Omental fat pad (tissue), 3 donors: ENCODE measurements around the gene LASP1NB.

ENCODE experiments used
- ATAC-seq: fragments of 150-250 bp; one replicate; pipeline ENCODE4 v1.9.1; 2016; ENCODE audit warnings: mild to moderate bottlenecking, moderate library complexity; ENCODE audit not compliant: low FRiP score
- DNase-seq: peaks from one replicate; pipeline ENCODE4 v3.0.0-alpha.2; 2019; ENCODE audit warnings: low spot score
- TF ChIP-seq, protein P1 (sequence below), 3 donors: fragments of 450-650 bp; IDR thresholded peaks; one replicate each; pipeline ENCODE4 v1.5.1; 2016 to 2017; ENCODE audit warnings: antibody characterized with exemption in 3 of 3, mild to moderate bottlenecking in 3 of 3, moderate library complexity in 2 of 3

LASP1NB gene

DNA sequence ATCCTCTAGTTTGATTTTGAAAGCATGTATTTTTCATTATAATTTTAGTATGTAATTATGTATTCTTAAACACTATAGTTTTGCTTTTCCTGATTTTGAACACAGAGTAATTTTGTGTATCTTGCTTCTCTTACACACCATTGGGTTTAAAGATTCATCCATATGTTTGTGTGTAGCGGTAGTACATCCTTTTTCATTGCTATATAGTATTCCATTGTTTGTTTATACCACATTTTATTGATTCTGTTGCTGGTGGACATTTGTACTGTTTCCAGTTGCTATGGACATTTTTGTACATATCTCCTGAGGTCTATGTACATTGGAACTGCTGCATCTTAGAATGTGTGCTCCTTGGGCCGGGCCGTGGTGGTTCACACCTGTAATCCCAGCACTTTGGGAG lies 20.5 kb upstream of the LASP1NB start:
- DNase-seq (no peak), ATAC-seq (no peak)
- TF ChIP-seq, protein P1, sequence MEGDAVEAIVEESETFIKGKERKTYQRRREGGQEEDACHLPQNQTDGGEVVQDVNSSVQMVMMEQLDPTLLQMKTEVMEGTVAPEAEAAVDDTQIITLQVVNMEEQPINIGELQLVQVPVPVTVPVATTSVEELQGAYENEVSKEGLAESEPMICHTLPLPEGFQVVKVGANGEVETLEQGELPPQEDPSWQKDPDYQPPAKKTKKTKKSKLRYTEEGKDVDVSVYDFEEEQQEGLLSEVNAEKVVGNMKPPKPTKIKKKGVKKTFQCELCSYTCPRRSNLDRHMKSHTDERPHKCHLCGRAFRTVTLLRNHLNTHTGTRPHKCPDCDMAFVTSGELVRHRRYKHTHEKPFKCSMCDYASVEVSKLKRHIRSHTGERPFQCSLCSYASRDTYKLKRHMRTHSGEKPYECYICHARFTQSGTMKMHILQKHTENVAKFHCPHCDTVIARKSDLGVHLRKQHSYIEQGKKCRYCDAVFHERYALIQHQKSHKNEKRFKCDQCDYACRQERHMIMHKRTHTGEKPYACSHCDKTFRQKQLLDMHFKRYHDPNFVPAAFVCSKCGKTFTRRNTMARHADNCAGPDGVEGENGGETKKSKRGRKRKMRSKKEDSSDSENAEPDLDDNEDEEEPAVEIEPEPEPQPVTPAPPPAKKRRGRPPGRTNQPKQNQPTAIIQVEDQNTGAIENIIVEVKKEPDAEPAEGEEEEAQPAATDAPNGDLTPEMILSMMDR (IDR thresholded peaks at IDR 0.05) = no peak

- no peak for DNase-seq
- TF ChIP-seq, protein P1 (IDR thresholded peaks at IDR 0.05) = no peak
- ATAC-seq = no peak
Measured at GRCh38 chr17:38905375-38905774, 20.0 kb upstream of the LASP1NB start.

GRCh38 chr17:38906460-38907228 lies 18.8 kb upstream of the LASP1NB start:
- no peak for ATAC-seq
- TF ChIP-seq, protein P1 (IDR thresholded peaks at IDR 0.05) = no peak
- no peak for DNase-seq

- TF ChIP-seq, protein P1 (IDR thresholded peaks at IDR 0.05) = no peak
- ATAC-seq (no peak), DNase-seq (no peak)
Measured at GRCh38 chr17:38907930-38908675, 17.3 kb upstream of the LASP1NB start.

- TF ChIP-seq, protein P1 (IDR thresholded peaks at IDR 0.05) = no peak
- DNase-seq = no peak
- peak; percentile 52 for ATAC-seq
Measured at GRCh38 chr17:38908676-38909181, 16.7 kb upstream of the LASP1NB start.

DNA sequence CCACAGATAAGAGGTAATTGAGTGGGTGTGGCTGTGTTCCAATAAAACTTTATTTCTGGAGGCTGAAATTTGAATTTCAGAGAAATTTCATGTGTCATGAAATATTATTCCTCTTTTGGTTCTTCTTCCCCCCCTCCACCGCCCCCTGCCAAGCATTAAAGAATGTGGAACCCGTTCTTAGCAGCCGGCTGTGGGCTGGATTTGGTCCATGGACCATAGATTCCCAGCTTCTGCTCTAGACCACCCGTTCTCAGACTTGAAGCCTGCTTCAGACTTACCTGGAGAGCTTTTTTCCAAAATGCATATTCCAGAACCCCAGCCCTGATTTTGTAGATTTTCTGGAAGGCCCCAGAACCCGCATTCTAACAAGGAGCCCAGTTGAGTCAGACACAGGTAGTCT lies 15.1 kb upstream of the LASP1NB start:
- TF ChIP-seq, protein P1 (IDR thresholded peaks at IDR 0.05) = no peak
- ATAC-seq (no peak), DNase-seq (peak; percentile 8)
